Tibial nerve (tissue), 4 donors: ENCODE measurements around the gene KCNQ1. TPM values are rescaled to one million over a fixed set of nuclear protein-coding genes. Genes with fewer than 3 reads are reported as not detected.

ENCODE experiments used
- DNase-seq, 2 donors: peaks; one replicate each; pipeline ENCODE4 v3.0.0-alpha.2; 2019; ENCODE audit warnings: low spot score in 2 of 2
- H3K27ac ChIP-seq, 4 donors: fragments of 200-600 bp; sonication (generic) in 3 of 4; one replicate each; pipeline ENCODE4 v1.5.1; 2017 to 2019; ENCODE audit warnings: mild to moderate bottlenecking in 1 of 4
- H3K27me3 ChIP-seq, 2 donors: fragments of 200-600 bp; sonication (generic) in 1 of 2; one replicate each; pipeline versions ENCODE4 v1.5.1 to v1.6.0; 2017 to 2019
- H3K36me3 ChIP-seq, 3 donors: fragments of 200-600 bp; sonication (generic); one replicate each; pipeline ENCODE4 v1.5.1; 2018 to 2019
- H3K4me1 ChIP-seq, 4 donors: fragments of 200-600 bp; sonication (generic) in 3 of 4; one replicate each; pipeline ENCODE4 v1.5.1; 2017 to 2019
- H3K4me3 ChIP-seq, 4 donors: fragments of 200-600 bp; sonication (generic) in 3 of 4; one replicate each; pipeline ENCODE4 v1.5.1; 2017 to 2019; ENCODE audit warnings: mild to moderate bottlenecking in 1 of 4, moderate library complexity in 1 of 4
- H3K9me3 ChIP-seq, 4 donors: fragments of 200-600 bp; sonication (generic) in 3 of 4; one replicate each; pipeline ENCODE4 v1.5.1; 2017 to 2019
- CTCF ChIP-seq, 5 experiments: fragments of 200-600 bp in 3 of 5; fragments of 450-650 bp in 2 of 5; sonication (generic) in 3 of 5; IDR thresholded peaks; one replicate each; pipeline ENCODE4 v1.5.1; 2016 to 2019; ENCODE audit warnings: antibody characterized with exemption in 5 of 5, mild to moderate bottlenecking in 3 of 5, moderate library complexity in 2 of 5
- EP300 ChIP-seq, 2 donors: sonication (generic); formaldehyde crosslinking; IDR thresholded peaks; one replicate each; pipeline ENCODE4 v1.6.1; 2017; ENCODE audit warnings: antibody characterized with exemption in 2 of 2, mild to moderate bottlenecking in 1 of 2
- POLR2A ChIP-seq, 2 donors: fragments of 450-650 bp; IDR thresholded peaks; one replicate each; pipeline ENCODE4 v1.6.1; 2017; ENCODE audit warnings: antibody characterized with exemption in 2 of 2, mild to moderate bottlenecking in 2 of 2, moderate library complexity in 2 of 2
- WGBS, 2 donors: methylation state at CpG; one replicate each; pipeline ENCODE4 v1.1.5; 2018; 5-methylcytosine and 5-hydroxymethylcytosine counted together
- total RNA-seq, 4 donors: library from RNA; depleted of rRNA; stranded (reverse); fragments of >200 nt; gene quantifications; one replicate each; pipeline ENCODE4 v1.1.0, GENCODE V29; 2016

KCNQ1 gene
- total RNA-seq, 4 donors from 2014 or later: 3.5 to 11.4 (median 7.5) TPM

GRCh38 chr11:2432171-2432621 is 12.6 kb upstream of the KCNQ1 start:
- DNase-seq: no peak
- H3K9me3 ChIP-seq: no peaks in the 10 kb centered on the region
- H3K27ac ChIP-seq: no peak overlapping the region
- WGBS, 2 donors: 63 to 82% methylated on average over 8 to 11 of the region's 15 CpGs
- no peak for TF ChIP-seq POLR2A (IDR thresholded peaks at IDR 0.05)
- TF ChIP-seq CTCF (IDR thresholded peaks at IDR 0.05): no peak
- TF ChIP-seq EP300 (IDR thresholded peaks at IDR 0.05): no peak
- no peak overlapping the region for H3K4me3 ChIP-seq
- H3K27me3 ChIP-seq: peaks cover 0 to 12% of the 10 kb centered on the region in 2 donors
- no peaks in the 10 kb centered on the region for H3K4me1 ChIP-seq
- H3K36me3 ChIP-seq: no peaks in the 10 kb centered on the region

- Histone ChIP-seq H3K4me3 (no peak overlapping the region), H3K36me3 (no peaks in the 10 kb centered on the region), H3K27me3 (peaks cover 0 to 16% of the 10 kb centered on the region in 2 donors), H3K9me3 (peaks cover 0 to under 1% (median 0%) of the 10 kb centered on the region in 4 donors), H3K4me1 (no peaks in the 10 kb centered on the region), H3K27ac (no peak overlapping the region)
- TF ChIP-seq POLR2A (IDR thresholded peaks at IDR 0.05) (no peak), CTCF (IDR thresholded peaks at IDR 0.05) (no peak), EP300 (IDR thresholded peaks at IDR 0.05) (no peak)
- 89 to 94% methylated on average over 8 to 10 of the region's 13 CpGs for WGBS, 2 donors
- DNase-seq: no peak
Measured at GRCh38 chr11:2432628-2433071, 12.2 kb upstream of the KCNQ1 start.

- no peak for DNase-seq
- no peaks in the 10 kb centered on the region for H3K4me1 ChIP-seq
- TF ChIP-seq POLR2A (IDR thresholded peaks at IDR 0.05) (no peak), CTCF (IDR thresholded peaks at IDR 0.05) (no peak), EP300 (IDR thresholded peaks at IDR 0.05) (no peak)
- peaks cover 0 to 16% of the 10 kb centered on the region in 2 donors for H3K27me3 ChIP-seq
- 84 to 86% methylated on average over 14 to 21 of the region's 22 CpGs for WGBS, 2 donors
- peaks cover 0 to 5% (median 0%) of the 10 kb centered on the region in 4 donors for H3K9me3 ChIP-seq
- no peak overlapping the region for H3K27ac ChIP-seq
- H3K36me3 ChIP-seq: no peaks in the 10 kb centered on the region
- no peak overlapping the region for H3K4me3 ChIP-seq
Measured at GRCh38 chr11:2433106-2433925, 11.5 kb upstream of the KCNQ1 start.

GRCh38 chr11:2434008-2434407 is 10.8 kb upstream of the KCNQ1 start:
- H3K27ac ChIP-seq: no peak overlapping the region
- H3K36me3 ChIP-seq: no peaks in the 10 kb centered on the region
- H3K4me1 ChIP-seq: no peaks in the 10 kb centered on the region
- H3K27me3 ChIP-seq: peaks cover 0 to 16% of the 10 kb centered on the region in 2 donors
- WGBS, 2 donors: 87 to 90% methylated on average over 8 of the region's 8 CpGs
- DNase-seq: no peak
- peaks cover 0 to 11% (median 0%) of the 10 kb centered on the region in 4 donors for H3K9me3 ChIP-seq
- no peak overlapping the region for H3K4me3 ChIP-seq
- TF ChIP-seq CTCF (IDR thresholded peaks at IDR 0.05) (no peak), EP300 (IDR thresholded peaks at IDR 0.05) (no peak), POLR2A (IDR thresholded peaks at IDR 0.05) (no peak)
